HCT116 (cell line): ENCODE data around the gene MUS81. TPM values are rescaled to one million over a fixed set of nuclear protein-coding genes. Genes with fewer than 3 reads are reported as not detected.
"Not testable (repeated sequence)": the region's sequence is repeated elsewhere in the genome, so short reads cannot be mapped to it uniquely, and the experiment has no call there.

Source experiments
- ATAC-seq: fragments of 200-7000 bp; cut with Tn5 transposase; 2 replicates; pipeline ENCODE4 v1.9.1; 2020; ENCODE audit warnings: mild to moderate bottlenecking, moderate library complexity
- BruUV-seq: library from RNA; stranded (reverse); fragments of 400-500 nt; replicated peaks from 2 replicates; lab custom pipeline; 2021; lab: Mats Ljungman, UMichigan
- CTCF ChIA-PET: fragments of 300-600 bp; sonication (Branson Sonifier 250); formaldehyde crosslinking; loops from one replicate; lab custom pipeline; 2021; ENCODE audit warnings: antibody characterized with exemption; lab: Charles Lee
- POLR2A ChIA-PET: fragments of 300-600, 350-600 bp; sonication (Branson Sonifier 250); formaldehyde crosslinking; loops from one replicate; lab custom pipeline; 2021; ENCODE audit warnings: antibody characterized with exemption; lab: Charles Lee
- RAD21 ChIA-PET, 2 experiments: fragments of 300-600 bp; sonication (Branson Sonifier 250); formaldehyde crosslinking; loops; one replicate each; lab custom pipeline; 2023; ENCODE audit warnings: low total read pairs in 2 of 2; ENCODE audit not compliant: uncharacterized antibody in 2 of 2, unreplicated experiment in 2 of 2, low non-redundant PET in 1 of 2; lab: Charles Lee
- DNase-seq: peaks from one replicate; pipeline ENCODE4 v3.0.0-alpha.2; 2010; ENCODE audit warnings: low read depth, low spot score
- H2AFZ ChIP-seq: fragments of 200-600 bp; shearing (Covaris generic), sonication (generic); 2 replicates; pipeline ENCODE4 v1.6.1; 2017; ENCODE audit warnings: low read depth, mixed run types, mixed read lengths, antibody characterized with exemption, low read length; ENCODE audit not compliant: poor library complexity, severe bottlenecking
- H3K27ac ChIP-seq: 2 replicates; pipeline ENCODE4 v1.5.1; 2012; ENCODE audit warnings: low read depth, low read length
- H3K27me3 ChIP-seq: fragments of 200-600 bp; sonication (generic); 2 replicates; pipeline ENCODE4 v1.6.1; 2016; ENCODE audit warnings: mixed run types, low read length, mixed read lengths; ENCODE audit not compliant: insufficient read depth
- H3K36me3 ChIP-seq, 2 experiments: fragments of 200-500 bp in 1 of 2; fragments of 200-600 bp in 1 of 2; sonication (Bioruptor generic) in 1 of 2; sonication (generic) in 1 of 2; 2 replicates each; pipeline versions ENCODE4 v1.5.1 to v1.6.1; 2014 to 2016; ENCODE audit warnings: low read length in 2 of 2, inconsistent platforms in 1 of 2, mixed read lengths in 1 of 2, mixed run types in 1 of 2; ENCODE audit not compliant: insufficient read depth in 2 of 2, control insufficient read depth in 1 of 2
- H3K4me1 ChIP-seq, 2 experiments: fragments of 200-600 bp in 1 of 2; sonication (generic) in 1 of 2; 2 replicates each; pipeline versions ENCODE4 v1.5.1 to v1.6.1; 2012 to 2017; ENCODE audit warnings: low read length in 2 of 2, inconsistent platforms in 1 of 2, mild to moderate bottlenecking in 1 of 2, mixed read lengths in 1 of 2, mixed run types in 1 of 2, moderate library complexity in 1 of 2; ENCODE audit not compliant: insufficient read depth in 2 of 2, control insufficient read depth in 1 of 2
- H3K4me2 ChIP-seq: fragments of 200-600 bp; sonication (generic); 2 replicates; pipeline ENCODE4 v1.6.1; 2017; ENCODE audit warnings: mixed run types, low read length, mixed read lengths
- H3K4me3 ChIP-seq, 2 experiments: fragments of 200-600 bp in 1 of 2; sonication (generic) in 1 of 2; replicated peaks in 1 of 2; 2 replicates each; pipeline ENCODE4 v1.5.1; 2011 to 2016; ENCODE audit warnings: low read length in 2 of 2, control low read depth in 1 of 2, low read depth in 1 of 2, mild to moderate bottlenecking in 1 of 2, mixed read lengths in 1 of 2, mixed run types in 1 of 2
- H3K79me2 ChIP-seq: fragments of 200-600 bp; sonication (generic); 2 replicates; pipeline ENCODE4 v1.6.1; 2017; ENCODE audit warnings: mild to moderate bottlenecking, mixed run types, low read length, moderate library complexity, mixed read lengths; ENCODE audit not compliant: insufficient read depth
- H3K9ac ChIP-seq: fragments of 200-600 bp; sonication (generic); 2 replicates; pipeline ENCODE4 v1.6.1; 2016; ENCODE audit warnings: low read length, mixed read lengths
- H3K9me2 ChIP-seq: fragments of 200-600 bp; sonication (generic), shearing (Covaris generic); 2 replicates; pipeline ENCODE4 v1.6.1; 2017; ENCODE audit warnings: mixed run types, mild to moderate bottlenecking, moderate library complexity; ENCODE audit not compliant: insufficient read depth
- H3K9me3 ChIP-seq, 2 experiments: fragments of 200-500 bp in 1 of 2; fragments of 200-600 bp in 1 of 2; sonication (Bioruptor generic) in 1 of 2; sonication (generic) in 1 of 2; 2 replicates each; pipeline ENCODE4 v1.6.1; 2014 to 2017; ENCODE audit warnings: low read length in 2 of 2, mixed read lengths in 2 of 2, inconsistent platforms in 1 of 2, low read depth in 1 of 2, mild to moderate bottlenecking in 1 of 2, mixed run types in 1 of 2, moderate library complexity in 1 of 2; ENCODE audit not compliant: control insufficient read depth in 1 of 2, insufficient read depth in 1 of 2
- H4K20me1 ChIP-seq: fragments of 200-600 bp; sonication (generic), shearing (Covaris generic); 2 replicates; pipeline ENCODE4 v1.6.1; 2017; ENCODE audit warnings: mixed run types, mild to moderate bottlenecking, moderate library complexity; ENCODE audit not compliant: insufficient read depth
- ATF3 ChIP-seq: IDR thresholded peaks from 2 replicates; pipeline ENCODE4 v1.6.1; 2012
- CBX3 ChIP-seq: IDR thresholded peaks from 2 replicates; pipeline ENCODE4 v1.6.1; 2012; ENCODE audit warnings: low read depth
- EGR1 ChIP-seq: IDR thresholded peaks from 2 replicates; pipeline ENCODE4 v1.6.1; 2012; ENCODE audit warnings: low read depth
- ELF1 ChIP-seq: IDR thresholded peaks from 2 replicates; pipeline ENCODE4 v1.6.1; 2012; ENCODE audit warnings: low read depth, borderline replicate concordance
- EZH2 ChIP-seq: fragments of 200-600 bp; sonication (generic); IDR thresholded peaks from 2 replicates; pipeline ENCODE4 v1.6.1; 2017; ENCODE audit warnings: antibody characterized with exemption, mixed run types
- EZH2phosphoT487 ChIP-seq: fragments of 200-600 bp; IDR thresholded peaks from 2 replicates; pipeline ENCODE4 v1.6.1; 2018; ENCODE audit warnings: antibody characterized with exemption, borderline replicate concordance
- JUND ChIP-seq: IDR thresholded peaks from 2 replicates; pipeline ENCODE4 v1.6.1; 2012
- MAX ChIP-seq: IDR thresholded peaks from 2 replicates; pipeline ENCODE4 v1.6.1; 2012
- POLR2A ChIP-seq: IDR thresholded peaks from 2 replicates; pipeline ENCODE4 v1.7.0; 2011; ENCODE audit warnings: borderline replicate concordance; ENCODE audit not compliant: insufficient read depth, insufficient read length; ENCODE audit errors: extremely low read depth
- POLR2AphosphoS5 ChIP-seq: IDR thresholded peaks from 2 replicates; pipeline ENCODE4 v1.6.1; 2011; ENCODE audit warnings: mild to moderate bottlenecking, low read depth, low read length, moderate library complexity
- SRF ChIP-seq: IDR thresholded peaks from 2 replicates; pipeline ENCODE4 v1.6.1; 2012; ENCODE audit warnings: low read depth
- TCF7L2 ChIP-seq: IDR thresholded peaks from 2 replicates; pipeline ENCODE4 v1.7.0; 2011; ENCODE audit warnings: borderline replicate concordance, inconsistent platforms; ENCODE audit not compliant: insufficient read depth, insufficient read length; ENCODE audit errors: extremely low read depth
- YY1 ChIP-seq: IDR thresholded peaks from 2 replicates; pipeline ENCODE4 v1.6.1; 2011; ENCODE audit warnings: low read length, low read depth, moderate library complexity, mild to moderate bottlenecking; ENCODE audit not compliant: insufficient replicate concordance; ENCODE audit errors: extremely low read depth
- ZNF274 ChIP-seq: fragments of 200-500 bp; sonication (Bioruptor generic); IDR thresholded peaks from 2 replicates; pipeline ENCODE4 v1.6.1; 2014; ENCODE audit warnings: mild to moderate bottlenecking, low read depth, low read length, inconsistent platforms
- intact Hi-C: fragments of 100-400 bp; cut with micrococcal nuclease; formaldehyde crosslinking; loops from 2 replicates; pipeline ENCODE4 v1.10.0; 2022
- total RNA-seq: library from RNA; stranded (reverse); gene quantifications from one replicate; pipeline ENCODE4 v1.2.1, GENCODE V29; 2021; ENCODE audit not compliant: unreplicated experiment

The MUS81 gene
- total RNA-seq, 1 experiment from 2014 or later: 47.2 TPM

GRCh38 chr11:65847746-65848145, 12.5 kb upstream of the MUS81 start (continued):
- TF ChIP-seq ATF3: no peak
- TF ChIP-seq, all 23 proteins: peak for 0

GRCh38 chr11:65848693-65849092, 11.5 kb upstream of the MUS81 start:
- BruUV-seq, H3K9me3 ChIP-seq, H2AFZ ChIP-seq, H3K9ac ChIP-seq, H3K27me3 ChIP-seq, H3K4me1 ChIP-seq, RAD21 ChIA-PET, H3K9me2 ChIP-seq, H3K4me3 ChIP-seq, ATAC-seq, H3K4me2 ChIP-seq, intact Hi-C loops, H3K27ac ChIP-seq, DNase-seq, H4K20me1 ChIP-seq, H3K79me2 ChIP-seq: not testable (repeated sequence)
- ChIA-PET CTCF (interaction anchor here (1.2 to 2.4 kb wide), 2 partner anchors 11 to 69 kb away, joined by 3 to 9 read pairs; partner anchors contain the start of gene MUS81), POLR2A (interaction anchor here (1.7 to 4.2 kb wide), 2 partner anchors 9 to 11 kb away, joined by 4 to 16 read pairs; partner anchors contain the start of gene CFL1)
- H3K36me3 ChIP-seq: peaks cover 6 to 25% of the 10 kb centered on the region in 2 experiments

- Histone ChIP-seq H3K27ac (no peak overlapping the region), H3K27me3 (no peaks in the 10 kb centered on the region), H3K9me2 (no peaks in the 10 kb centered on the region), H3K9me3 (no peaks in the 10 kb centered on the region; a peak in 1 of 4 replicates), H3K4me2 (no peak overlapping the region), H2AFZ (no peak overlapping the region), H3K4me1 (no peaks in the 10 kb centered on the region; a peak in 1 of 4 replicates), H4K20me1 (no peaks in the 10 kb centered on the region), H3K4me3 (no peak overlapping the region), H3K36me3 (peaks cover 10 to 31% of the 10 kb centered on the region in 2 experiments), H3K79me2 (peaks cover 6% of the 10 kb centered on the region), H3K9ac (no peak overlapping the region)
- TF ChIP-seq POLR2AphosphoS5 (no peak), EZH2phosphoT487 (no peak), ATF3 (no peak), TCF7L2 (no peak), SRF (no peak), EZH2 (no peak), YY1 (no peak), ELF1 (no peak), ZNF274 (no peak), JUND (no peak), MAX (no peak), CBX3 (no peak), POLR2A (no peak), EGR1 (no peak)
- RAD21 ChIA-PET: no interaction called here
- no TSS peak for BruUV-seq
- intact Hi-C loops: no loop called here
- DNase-seq (no peak), ATAC-seq (no peak)
- POLR2A ChIA-PET: interaction anchor here (1.1 to 4.2 kb wide), 3 partner anchors 9 to 20 kb away, joined by 4 to 16 read pairs (median 4); partner anchors contain the start of gene CFL1
- CTCF ChIA-PET: interaction anchor here (1.0 to 2.4 kb wide), 5 partner anchors 10 to 137 kb away, joined by 3 to 10 read pairs (median 4); partner anchors contain the start of genes FIBP, KAT5 and MUS81
Observed at GRCh38 chr11:65849366-65849765, 10.9 kb upstream of the MUS81 start.
